DMS79 treated with DMSO at 0.1 percent for 48 hours (cell line): ENCODE measurements around the gene RPS19.
"Not testable (repeated sequence)": the region's sequence is repeated elsewhere in the genome, so short reads cannot be mapped to it uniquely, and the experiment has no call there.

Experiments
- DNase-seq: peaks from one replicate; lab custom pipeline; 2025; lab: John Stamatoyannopoulos, UW

The RPS19 gene

GRCh38 chr19:41901707-41902360, 41.8 kb downstream of the RPS19 start:
- no peak for DNase-seq

GRCh38 chr19:41902594-41902993, 42.5 kb downstream of the RPS19 start:
- no peak for DNase-seq

GRCh38 chr19:41903193-41903953, 43.3 kb downstream of the RPS19 start:
- DNase-seq, result peak; percentile 59

- peak; percentile 97 for DNase-seq
Observed at GRCh38 chr19:41904118-41904870, 44.2 kb downstream of the RPS19 start.

GRCh38 chr19:41905273-41906002, 45.4 kb downstream of the RPS19 start:
- no peak for DNase-seq

- no peak for DNase-seq
Observed at GRCh38 chr19:41906271-41906670, 46.2 kb downstream of the RPS19 start.

DNA sequence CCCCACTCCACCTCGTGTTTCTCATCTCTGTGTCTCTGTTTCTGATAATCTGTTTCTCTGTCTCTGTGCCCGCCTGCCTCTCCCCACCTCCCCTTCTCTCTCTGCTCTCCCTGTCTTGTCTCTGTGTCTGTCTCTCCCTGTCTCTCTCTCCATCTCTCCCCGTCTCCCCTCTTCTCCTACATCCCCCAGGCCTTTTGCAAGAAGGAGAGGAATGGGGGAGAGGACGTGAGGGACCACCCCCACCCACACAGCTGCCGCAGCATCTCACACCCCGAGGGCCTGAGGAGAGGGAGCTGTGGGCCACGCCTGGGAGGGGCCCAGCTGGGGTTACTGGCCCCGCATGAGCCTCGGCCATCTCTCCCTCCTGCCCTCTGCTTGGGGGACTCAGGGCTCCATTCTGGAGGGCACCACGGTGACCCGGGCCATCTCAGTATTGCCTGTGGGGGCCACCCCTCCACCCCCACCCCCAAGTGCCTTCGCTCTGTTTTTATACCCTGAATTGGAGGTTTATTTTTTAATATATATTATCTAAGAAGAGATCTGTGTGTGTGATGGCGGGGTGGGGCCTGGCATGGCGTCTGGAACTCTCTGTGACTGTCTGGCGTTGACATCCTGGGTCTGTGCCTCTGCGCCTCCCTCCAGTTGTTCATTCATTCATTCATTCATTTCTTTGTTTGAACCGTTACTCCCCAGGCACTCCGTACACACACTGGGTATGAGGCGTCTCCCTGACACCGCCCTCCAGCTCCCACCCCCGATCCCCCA, 47.0 kb downstream of the RPS19 start:
- no peak for DNase-seq

DNA sequence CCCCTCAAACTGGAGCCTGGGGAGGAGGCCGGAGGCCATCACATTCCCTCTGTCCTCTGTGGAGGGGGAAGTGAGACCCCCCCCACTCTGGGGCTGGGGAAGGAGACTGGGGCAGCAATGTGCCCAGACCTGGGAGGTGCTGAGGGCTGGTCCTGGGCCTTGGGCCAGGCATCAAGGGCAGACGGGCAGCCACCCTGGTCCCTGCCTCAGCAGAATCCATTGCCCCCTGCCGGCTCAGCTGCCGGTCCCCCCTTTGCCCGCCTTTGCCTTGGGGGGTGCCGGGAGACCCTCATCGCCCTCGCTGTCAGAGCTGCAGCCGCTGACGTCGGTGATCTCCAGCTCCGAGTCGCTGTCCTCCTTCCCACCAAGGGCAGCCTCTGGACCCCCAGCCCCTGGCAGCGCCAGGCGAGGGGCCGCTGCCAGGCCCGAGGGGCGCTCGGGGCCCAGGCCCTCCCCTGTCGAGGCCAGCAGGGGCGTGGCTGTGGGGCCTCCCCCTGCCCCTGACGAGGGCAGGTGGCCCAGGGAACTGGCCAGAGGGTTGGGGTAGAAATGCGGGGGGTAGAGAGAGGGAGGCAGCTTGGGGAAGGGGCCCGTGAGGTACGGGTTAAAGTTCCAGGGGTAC, 48.0 kb downstream of the RPS19 start:
- DNase-seq, result no peak

- no peak for DNase-seq
Observed at GRCh38 chr19:41908724-41909464, 48.8 kb downstream of the RPS19 start.

- DNase-seq, result no peak
Observed at GRCh38 chr19:41909706-41910105, 49.7 kb downstream of the RPS19 start.

DNA sequence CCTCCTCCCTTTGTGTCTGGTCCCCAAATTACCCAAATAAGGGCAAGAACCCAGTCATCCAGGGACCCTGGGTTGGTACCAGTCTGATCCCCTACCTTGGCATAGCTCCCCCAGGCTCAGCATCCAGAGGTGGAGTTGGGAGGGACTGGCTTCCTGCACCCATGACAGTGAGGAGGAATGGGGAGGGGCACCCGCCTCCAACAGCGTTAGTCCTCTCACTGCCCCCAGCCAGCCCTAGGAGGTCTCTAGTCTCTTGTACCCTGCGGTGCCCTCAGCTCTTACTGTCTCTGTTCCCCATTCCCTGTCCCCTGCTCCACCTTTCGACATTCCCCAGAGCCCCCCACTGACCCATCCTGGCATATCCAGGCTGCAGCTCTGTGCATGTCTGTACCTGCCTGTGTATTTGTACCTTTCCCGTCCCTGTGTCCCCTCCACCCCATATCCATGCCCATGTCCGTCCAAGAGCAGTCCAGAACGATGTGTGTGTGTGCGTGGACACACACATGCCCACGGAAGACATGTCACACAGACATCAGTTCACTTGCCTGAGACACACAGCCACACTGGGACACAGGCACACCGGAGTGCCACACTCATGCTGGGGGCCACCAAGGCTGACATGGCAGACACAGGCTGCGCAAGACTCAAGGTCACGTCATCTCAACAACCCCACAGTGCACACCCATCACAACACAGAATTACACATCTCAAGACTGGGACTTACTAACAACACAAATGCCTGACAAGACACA, 50.4 kb downstream of the RPS19 start:
- no peak for DNase-seq

DNA sequence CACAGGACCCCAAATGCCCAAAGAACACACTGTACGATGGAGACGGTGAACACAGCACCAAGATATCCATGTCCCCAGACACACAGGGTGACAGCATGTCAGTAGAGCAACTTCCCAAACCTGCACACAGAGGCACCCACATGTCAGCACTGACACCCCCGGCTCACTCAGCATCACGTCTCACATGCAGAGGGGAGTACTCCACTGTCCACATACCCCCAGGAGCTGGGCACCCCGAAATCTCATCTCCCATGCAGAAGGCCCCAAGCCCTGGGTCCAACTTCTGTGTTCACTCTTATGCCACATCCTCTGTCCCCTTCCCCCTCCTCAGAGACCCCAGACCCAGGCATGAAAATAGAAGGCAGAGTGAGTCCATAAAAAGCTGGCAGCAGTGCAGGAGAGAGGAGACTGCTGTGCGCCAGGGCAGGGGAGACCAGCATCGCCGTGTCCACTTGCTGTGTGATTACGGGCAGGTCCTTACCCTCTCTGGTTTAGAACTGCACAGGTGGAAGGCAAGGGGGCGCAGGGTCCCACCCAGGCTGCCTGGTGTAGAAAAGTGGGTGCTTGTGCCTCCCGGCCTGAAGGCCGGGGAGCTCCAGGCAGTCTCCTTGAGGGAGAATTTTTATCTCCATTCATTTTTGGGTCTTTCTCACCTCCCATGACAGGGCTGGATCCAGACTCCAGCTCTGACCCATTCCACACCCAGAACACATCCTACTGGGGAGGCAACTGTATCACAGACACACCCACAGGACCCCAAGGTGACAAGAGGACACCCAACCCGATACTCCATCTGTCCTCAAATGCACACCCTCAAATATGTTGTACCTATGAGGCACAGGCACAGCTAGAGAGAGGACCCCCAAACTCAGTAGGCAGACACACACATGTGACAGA, 51.2 kb downstream of the RPS19 start:
- no peak for DNase-seq

- DNase-seq, result no peak
Observed at GRCh38 chr19:41911889-41912731, 52.1 kb downstream of the RPS19 start.

GRCh38 chr19:41912899-41913537, 53.0 kb downstream of the RPS19 start:
- DNase-seq, result no peak

DNA sequence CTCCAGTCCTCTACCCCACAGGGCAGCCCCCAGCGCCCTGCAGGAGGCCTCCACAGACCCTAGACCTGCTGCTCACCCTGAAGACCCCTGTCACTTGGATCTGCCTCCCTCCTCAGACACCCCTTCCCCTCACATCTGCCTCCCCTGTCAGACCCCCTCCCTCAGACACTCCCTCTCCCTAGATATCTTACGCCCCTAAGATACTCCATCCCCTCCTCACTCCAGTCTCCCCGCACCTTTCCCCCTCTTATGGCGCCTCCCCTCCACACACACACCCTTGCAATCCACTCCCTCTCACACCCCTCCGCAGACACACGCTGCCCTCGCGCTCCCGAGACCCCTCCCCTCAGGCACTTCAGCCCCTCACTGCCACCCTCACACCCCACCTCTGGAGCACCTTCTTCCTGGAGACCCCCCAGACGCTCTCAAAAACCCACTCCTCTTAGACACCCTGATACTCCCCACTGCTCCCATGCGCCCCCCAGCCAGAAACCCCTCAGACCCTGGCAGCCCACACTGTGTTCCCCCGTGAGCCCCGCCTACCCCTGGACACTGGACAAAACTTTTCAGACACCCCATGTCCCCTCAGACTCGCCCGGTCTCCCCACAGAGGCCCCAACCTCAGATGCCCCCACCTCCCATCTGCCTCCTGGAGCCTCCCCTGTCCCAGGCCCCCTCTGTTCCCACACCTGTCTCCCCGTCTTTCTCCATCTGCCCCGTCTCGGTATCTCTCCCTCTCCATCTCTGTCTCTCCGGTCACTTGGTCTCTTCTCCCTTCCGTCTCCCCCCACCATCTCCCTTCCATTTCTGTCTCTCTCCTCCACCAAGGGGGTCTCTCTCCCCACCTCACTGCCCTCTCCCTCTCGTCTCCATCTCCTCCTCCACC, 53.7 kb downstream of the RPS19 start:
- no peak for DNase-seq

GRCh38 chr19:41914424-41914834, 54.4 kb downstream of the RPS19 start:
- DNase-seq, result not testable (repeated sequence)
